T-cell (primary cell): ENCODE results near the gene LAPTM4A. TPM values are rescaled to one million over a fixed set of nuclear protein-coding genes. Genes with fewer than 3 reads are reported as not detected.
A peak's percentile ranks its signal among the peaks of the same experiment; 100 is the strongest.

Experiments used
- ATAC-seq, 4 experiments: fragments of 200-7000 bp in 3 of 4; fragments of 150-1000 bp in 1 of 4; cut with Tn5 transposase; replicated peaks in 1 of 4; 1 replicate in 3 of 4; 2 replicates in 1 of 4; pipeline ENCODE4 v1.10.0; 2021; ENCODE audit warnings: moderate library complexity in 3 of 4, mild to moderate bottlenecking in 2 of 4, moderate number of reproducible peaks in 1 of 4
- CTCF ChIA-PET, 2 donors: fragments of 300-600 bp; sonication (Branson Sonifier 250); formaldehyde crosslinking; loops; one replicate each; lab custom pipeline; 2022; ENCODE audit warnings: antibody characterized with exemption in 2 of 2; lab: Charles Lee
- POLR2A ChIA-PET, 2 donors: fragments of 300-600 bp; sonication (Branson Sonifier 250); formaldehyde crosslinking; loops; one replicate each; lab custom pipeline; 2022; ENCODE audit warnings: antibody characterized with exemption in 2 of 2; lab: Charles Lee
- DNase-seq, 35 experiments: peaks; one replicate each; pipeline versions ENCODE4 v3.0.0 to v3.0.0-alpha.2; 2013 to 2023
- H3K27ac ChIP-seq: one replicate; pipeline ENCODE4 v1.5.1; 2013; ENCODE audit warnings: low read length
- H3K27me3 ChIP-seq, 2 experiments: replicated peaks in 1 of 2; 1 replicate in 1 of 2; 2 replicates in 1 of 2; pipeline versions ENCODE4 v1.6.1 to v1.7.0; 2013; ENCODE audit warnings: low read length in 1 of 2, mixed read lengths in 1 of 2; ENCODE audit not compliant: control insufficient read depth in 2 of 2, insufficient read depth in 2 of 2; ENCODE audit errors: extremely low read depth in 1 of 2
- H3K36me3 ChIP-seq, 2 donors: 1 replicate in 1 of 2; 2 replicates in 1 of 2; pipeline versions ENCODE4 v1.6.1 to v1.7.0; 2013; ENCODE audit warnings: low read length in 1 of 2; ENCODE audit not compliant: control insufficient read depth in 2 of 2, insufficient read depth in 1 of 2; ENCODE audit errors: extremely low read depth in 1 of 2
- H3K4me1 ChIP-seq, 2 experiments: 1 replicate in 1 of 2; 2 replicates in 1 of 2; pipeline versions ENCODE4 v1.6.1 to v1.7.0; 2013; ENCODE audit warnings: low read length in 2 of 2, mixed read lengths in 1 of 2; ENCODE audit not compliant: insufficient read depth in 2 of 2, control insufficient read depth in 1 of 2; ENCODE audit errors: extremely low read depth in 1 of 2
- H3K4me3 ChIP-seq, 2 donors: 1 replicate in 1 of 2; 2 replicates in 1 of 2; pipeline versions ENCODE4 v1.5.1 to v1.7.0; 2013; ENCODE audit warnings: mild to moderate bottlenecking in 2 of 2, low read length in 1 of 2, moderate library complexity in 1 of 2; ENCODE audit not compliant: control insufficient read depth in 1 of 2; ENCODE audit errors: extremely low read depth in 1 of 2
- H3K9me3 ChIP-seq: 2 replicates; pipeline ENCODE4 v1.7.0; 2013
- H3K27ac Mint-ChIP-seq, 2 donors: one replicate each; pipeline ENCODE4 v1.8.0; 2020 to 2021; ENCODE audit warnings: mild to moderate bottlenecking in 2 of 2, mixed read lengths in 2 of 2
- H3K27me3 Mint-ChIP-seq, 2 donors: one replicate each; pipeline ENCODE4 v1.8.0; 2021 to 2022; ENCODE audit warnings: mixed read lengths in 2 of 2
- H3K36me3 Mint-ChIP-seq: one replicate; pipeline ENCODE4 v1.8.0; 2021; ENCODE audit warnings: mixed read lengths
- H3K4me1 Mint-ChIP-seq, 3 donors: one replicate each; pipeline ENCODE4 v1.8.0; 2020 to 2022; ENCODE audit warnings: mixed read lengths in 3 of 3, mild to moderate bottlenecking in 1 of 3
- H3K4me3 Mint-ChIP-seq, 3 donors: one replicate each; pipeline ENCODE4 v1.8.0; 2020 to 2022; ENCODE audit warnings: mild to moderate bottlenecking in 3 of 3, mixed read lengths in 3 of 3, moderate library complexity in 3 of 3
- H3K9me3 Mint-ChIP-seq, 3 donors: one replicate each; pipeline ENCODE4 v1.8.0; 2020 to 2022; ENCODE audit warnings: mixed read lengths in 3 of 3
- WGBS: methylation state at CpG from one replicate; pipeline ENCODE4 v1.1.5; 2013; ENCODE audit warnings: missing lambda C conversion rate; ENCODE audit not compliant: insufficient coverage; 5-methylcytosine and 5-hydroxymethylcytosine counted together
- total RNA-seq, 35 experiments: library from RNA in 6 of 35; stranded (reverse) in 6 of 35; fragments of 120-200 nt in 1 of 35; gene quantifications; one replicate each; pipeline versions ENCODE4 v1.2.1 to v1.2.4 and lab custom pipeline; 2013 to 2026

Gene LAPTM4A
- total RNA-seq, 5 donors from 2014 or later (not counting 1 experiment from before 2014, with no cell fraction given): 35.3 to 41.1 (median 38.1) TPM

DNA sequence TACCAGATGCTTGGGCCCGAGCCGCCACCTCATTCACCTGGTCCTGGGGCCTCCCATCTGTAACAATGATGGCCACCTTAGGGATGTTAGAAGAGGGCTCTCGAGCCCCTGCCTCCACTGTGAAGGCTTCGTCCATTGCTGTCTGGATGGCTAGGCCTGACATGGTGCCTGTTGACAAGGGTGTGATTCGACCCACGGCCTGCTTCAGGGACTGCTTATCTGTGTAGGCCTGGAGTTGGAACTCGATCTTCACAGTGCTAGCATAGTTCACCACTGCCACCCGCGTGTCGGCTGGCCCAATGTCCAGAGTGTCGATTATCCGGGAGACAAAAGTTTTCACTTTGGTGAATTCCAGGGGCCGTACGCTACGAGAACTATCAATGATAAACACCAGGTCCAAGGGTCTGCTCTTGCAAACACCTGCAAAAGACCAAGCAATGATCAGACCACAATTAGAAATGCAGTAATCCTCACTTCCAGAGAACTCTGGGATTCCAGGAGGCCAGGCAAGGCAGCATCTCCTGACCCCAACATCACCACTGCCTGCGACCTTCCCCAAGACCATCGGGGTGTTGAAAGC, 45.4 kb downstream of the LAPTM4A start:
- ChIA-PET CTCF (interaction anchor here in 1 of 2 donors (0.7 kb wide), 1 partner anchor 96 kb away, joined by 3 read pairs; no protein-coding TSS in a partner anchor), POLR2A (no interaction called here)
- Mint-ChIP-seq H3K36me3 (no peaks in the 10 kb centered on the region), H3K4me3 (no peak overlapping the region), H3K9me3 (no peaks in the 10 kb centered on the region), H3K27me3 (peaks cover 25 to 27% of the 10 kb centered on the region in 2 donors), H3K27ac (no peak overlapping the region), H3K4me1 (no peaks in the 10 kb centered on the region)
- DNase-seq (no peak), ATAC-seq (no peak)
- H3K27me3 ChIP-seq: peaks cover under 1 to 10% of the 10 kb centered on the region in 2 experiments
- H3K27ac ChIP-seq: no peak overlapping the region
- no peaks in the 10 kb centered on the region for H3K36me3 ChIP-seq
- H3K4me3 ChIP-seq: no peak overlapping the region
- WGBS: 88% methylated on average over 17 of the region's 17 CpGs
- H3K4me1 ChIP-seq: no peaks in the 10 kb centered on the region
- no peaks in the 10 kb centered on the region for H3K9me3 ChIP-seq

DNA sequence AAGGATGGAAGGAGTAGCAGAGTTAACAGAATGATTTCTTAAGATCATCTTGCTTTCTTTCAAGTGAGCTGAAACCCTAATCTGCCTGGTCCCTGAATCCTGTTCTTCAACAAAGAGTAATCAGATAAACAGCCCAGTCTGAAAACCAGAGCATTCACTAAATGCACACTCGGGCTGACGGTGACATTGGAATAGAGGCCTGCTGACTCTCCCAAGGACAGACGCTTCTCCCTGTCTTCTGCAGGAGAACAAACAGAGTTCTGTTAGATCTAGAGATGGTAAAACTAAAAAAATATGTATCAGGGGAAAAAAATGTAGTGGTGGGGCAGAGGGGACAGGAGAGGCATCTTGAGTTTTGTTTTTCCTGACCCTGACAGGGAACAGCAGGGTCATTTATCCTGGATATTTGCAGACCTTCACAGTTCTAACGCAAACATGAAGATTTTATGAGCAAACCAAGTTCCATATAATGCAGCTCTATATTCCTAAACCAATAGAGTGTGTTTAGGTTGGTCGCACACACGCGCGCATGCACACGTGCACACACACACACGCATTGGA, 46.3 kb downstream of the LAPTM4A start:
- H3K9me3 Mint-ChIP-seq: no peaks in the 10 kb centered on the region
- no peaks in the 10 kb centered on the region for H3K36me3 ChIP-seq
- no peak overlapping the region for H3K4me3 ChIP-seq
- H3K4me3 Mint-ChIP-seq: no peak overlapping the region
- ChIA-PET POLR2A (no interaction called here), CTCF (interaction anchor here in 1 of 2 donors (0.7 kb wide), 1 partner anchor 97 kb away, joined by 3 read pairs; no protein-coding TSS in a partner anchor)
- no peak overlapping the region for H3K27ac Mint-ChIP-seq
- no peaks in the 10 kb centered on the region for H3K9me3 ChIP-seq
- no peaks in the 10 kb centered on the region for H3K4me1 ChIP-seq
- 74% methylated on average over 3 of the region's 10 CpGs for whole genome bisulfite sequencing
- H3K27ac ChIP-seq: no peak overlapping the region
- peaks cover 0 to 9% of the 10 kb centered on the region in 2 experiments for H3K27me3 ChIP-seq
- H3K27me3 Mint-ChIP-seq: peaks cover 22 to 24% of the 10 kb centered on the region in 2 donors
- no peaks in the 10 kb centered on the region for H3K4me1 Mint-ChIP-seq
- H3K36me3 Mint-ChIP-seq: no peaks in the 10 kb centered on the region
- ATAC-seq: no peak
- no peak for DNase-seq

DNA sequence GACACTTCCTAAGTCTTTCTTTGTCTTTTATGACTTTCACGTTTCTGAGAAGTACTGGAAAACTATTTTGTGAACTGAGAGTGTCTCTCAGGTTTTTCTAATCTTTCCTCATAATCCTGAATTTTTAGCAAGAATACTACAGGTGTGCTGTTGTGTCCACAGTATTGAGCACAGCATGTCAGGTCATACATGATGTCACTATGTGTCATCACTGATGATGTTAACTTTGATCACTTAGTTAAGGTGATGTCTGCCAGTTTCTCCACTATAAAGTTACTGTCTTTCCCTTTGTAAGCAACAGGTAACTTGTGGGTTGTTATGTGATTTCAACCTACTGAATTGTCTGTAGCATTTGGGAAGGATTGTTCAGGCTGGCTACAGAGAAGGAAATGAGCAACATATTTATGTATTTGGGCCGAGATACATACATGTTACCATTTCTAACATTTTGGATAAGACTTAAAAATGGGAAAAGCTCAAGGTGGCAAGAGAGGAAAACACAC, 50.0 kb downstream of the LAPTM4A start:
- no peaks in the 10 kb centered on the region for H3K9me3 ChIP-seq

DNA sequence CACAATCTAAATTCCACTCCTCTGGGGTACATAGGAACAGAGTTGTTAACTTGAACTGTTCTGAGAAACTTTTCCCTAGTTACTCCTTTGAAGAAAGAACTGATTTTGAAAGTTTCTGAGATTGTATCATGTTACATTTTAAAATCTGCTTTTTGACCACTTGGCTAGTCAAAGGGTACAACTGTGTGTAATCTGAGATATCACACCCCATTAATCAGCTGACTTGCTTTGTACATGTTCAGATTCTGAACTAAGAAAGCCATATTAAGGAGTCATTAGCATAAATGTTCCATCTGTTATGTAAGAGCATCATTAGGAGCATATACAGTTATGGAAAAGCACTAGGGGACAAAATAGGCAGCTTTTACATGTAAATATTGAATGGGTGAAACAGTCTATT, 57.7 kb downstream of the LAPTM4A start:
- POLR2A ChIA-PET: no interaction called here
- Mint-ChIP-seq H3K4me3 (no peak overlapping the region), H3K4me1 (peaks cover 16 to 19% (median 18%) of the 10 kb centered on the region in 3 donors), H3K9me3 (no peaks in the 10 kb centered on the region), H3K36me3 (no peaks in the 10 kb centered on the region), H3K27ac (no peak overlapping the region), H3K27me3 (peaks cover 25 to 30% of the 10 kb centered on the region in 2 donors)
- CTCF ChIA-PET: interaction anchor here in 1 of 2 donors (0.6 kb wide), 1 partner anchor 100 kb away, joined by 3 read pairs; no protein-coding TSS in a partner anchor
- DNase-seq (no peak), ATAC-seq (no peak)
- Histone ChIP-seq H3K4me1 (peaks cover 9 to 16% of the 10 kb centered on the region in 2 experiments), H3K27ac (no peak overlapping the region), H3K9me3 (no peaks in the 10 kb centered on the region), H3K27me3 (peaks cover 0 to 6% of the 10 kb centered on the region in 2 experiments), H3K36me3 (no peaks in the 10 kb centered on the region), H3K4me3 (no peak overlapping the region)

More for the DNA sequence above, 50.0 kb downstream of the LAPTM4A start:
- Mint-ChIP-seq H3K27ac (no peak overlapping the region), H3K27me3 (peaks cover 29 to 36% of the 10 kb centered on the region in 2 donors), H3K36me3 (no peaks in the 10 kb centered on the region), H3K4me1 (no peaks in the 10 kb centered on the region), H3K4me3 (no peak overlapping the region), H3K9me3 (no peaks in the 10 kb centered on the region)
- ChIA-PET CTCF (interaction anchor here in 1 of 2 donors (0.6 to 2.1 kb wide), 3 partner anchors 12 to 1481 kb away, joined by 3 to 11 read pairs (median 4); no protein-coding TSS in a partner anchor), POLR2A (no interaction called here)
- no peak overlapping the region for H3K4me3 ChIP-seq
- peaks cover 0 to 10% of the 10 kb centered on the region in 2 experiments for H3K27me3 ChIP-seq
- DNase-seq (no peak), ATAC-seq (no peak)
- no peak overlapping the region for H3K27ac ChIP-seq
- H3K36me3 ChIP-seq: no peaks in the 10 kb centered on the region
- H3K4me1 ChIP-seq: no peaks in the 10 kb centered on the region
- WGBS: no CpG with 5 or more reads among the region's 2 CpGs

DNA sequence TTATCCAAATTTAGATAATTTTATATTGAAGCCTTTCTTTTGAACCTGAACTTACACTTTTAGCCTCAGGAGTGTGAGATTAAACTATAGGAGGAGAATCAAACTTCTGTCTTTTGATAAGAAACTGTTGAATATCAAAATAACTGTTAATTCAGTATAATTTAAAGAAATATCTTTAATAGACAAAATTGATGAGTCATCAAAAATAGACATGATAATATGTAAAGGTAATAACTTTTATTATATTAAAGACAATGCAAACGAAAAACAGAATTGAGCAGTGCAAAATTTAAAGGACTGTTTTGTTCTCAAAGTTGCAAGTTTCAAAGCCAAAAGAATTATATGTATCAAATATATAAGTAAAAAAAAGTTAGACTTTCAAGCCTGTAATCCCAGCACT, 59.5 kb downstream of the LAPTM4A start:
- H3K27ac ChIP-seq: no peak overlapping the region
- H3K4me3 ChIP-seq: no peak overlapping the region
- H3K27ac Mint-ChIP-seq: no peak overlapping the region
- peaks cover 0 to 2% of the 10 kb centered on the region in 2 experiments for H3K27me3 ChIP-seq
- H3K4me1 ChIP-seq: peaks cover 9 to 16% of the 10 kb centered on the region in 2 experiments
- no peaks in the 10 kb centered on the region for H3K36me3 ChIP-seq
- no peak overlapping the region for H3K4me3 Mint-ChIP-seq
- ATAC-seq (no peak), DNase-seq (no peak)
- no peaks in the 10 kb centered on the region for H3K9me3 ChIP-seq
- ChIA-PET CTCF (interaction anchor here (1.1 to 1.2 kb wide), 2 partner anchors 23 to 24 kb away, joined by 3 read pairs; no protein-coding TSS in a partner anchor), POLR2A (no interaction called here)
- no CpG with 5 or more reads among the region's 1 CpG for WGBS
- no peaks in the 10 kb centered on the region for H3K9me3 Mint-ChIP-seq
- H3K27me3 Mint-ChIP-seq: peaks cover 18 to 20% of the 10 kb centered on the region in 2 donors
- H3K36me3 Mint-ChIP-seq: no peaks in the 10 kb centered on the region
- peaks cover 20 to 31% (median 22%) of the 10 kb centered on the region in 3 donors for H3K4me1 Mint-ChIP-seq

DNA sequence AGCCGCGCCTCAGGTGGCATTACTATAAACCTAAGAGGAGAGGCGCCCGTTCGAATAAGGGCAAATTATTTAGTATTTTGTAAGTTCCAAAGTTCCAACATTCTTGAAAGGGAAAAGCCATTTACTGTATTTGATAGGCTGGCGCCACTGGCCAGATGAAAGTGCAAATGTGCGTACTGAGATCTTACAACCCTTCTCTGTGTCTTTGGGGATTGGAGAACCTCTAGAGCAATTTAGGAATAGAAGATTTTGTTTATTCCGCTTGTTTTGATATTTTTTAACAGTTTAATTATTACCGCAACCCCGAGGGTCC, 61.1 kb downstream of the LAPTM4A start:
- Histone ChIP-seq H3K4me3 (peak overlapping the region; percentile 83 to 97), H3K27me3 (no peaks in the 10 kb centered on the region), H3K27ac (no peak overlapping the region), H3K9me3 (no peaks in the 10 kb centered on the region), H3K36me3 (no peaks in the 10 kb centered on the region), H3K4me1 (peaks cover 9 to 16% of the 10 kb centered on the region in 2 experiments)
- Mint-ChIP-seq H3K27me3 (peaks cover 11 to 15% of the 10 kb centered on the region in 2 donors), H3K27ac (peak overlapping the region in 1 of 2 donors; percentile 83), H3K36me3 (peaks cover 3% of the 10 kb centered on the region), H3K4me3 (peak overlapping the region; percentile 86 to 92 (median 90)), H3K4me1 (peaks cover 20 to 31% (median 22%) of the 10 kb centered on the region in 3 donors), H3K9me3 (no peaks in the 10 kb centered on the region)
- ChIA-PET POLR2A (no interaction called here), CTCF (interaction anchor here (0.7 to 1.2 kb wide), 2 partner anchors 25 to 660 kb away, joined by 3 to 7 read pairs; no protein-coding TSS in a partner anchor)
- WGBS: 60% methylated on average over 3 of the region's 10 CpGs
- DNase-seq: no peak
- no peak for ATAC-seq
